GM21360 (cell line): ENCODE measurements around the gene PRLHR.

Source experiments
- ATAC-seq: cut with Tn5 transposase; IDR thresholded peaks from one replicate; pipeline ENCODE4 v1.9.1; 2021; ENCODE audit warnings: mild to moderate bottlenecking, moderate library complexity; ENCODE audit not compliant: unreplicated experiment

Gene PRLHR

DNA sequence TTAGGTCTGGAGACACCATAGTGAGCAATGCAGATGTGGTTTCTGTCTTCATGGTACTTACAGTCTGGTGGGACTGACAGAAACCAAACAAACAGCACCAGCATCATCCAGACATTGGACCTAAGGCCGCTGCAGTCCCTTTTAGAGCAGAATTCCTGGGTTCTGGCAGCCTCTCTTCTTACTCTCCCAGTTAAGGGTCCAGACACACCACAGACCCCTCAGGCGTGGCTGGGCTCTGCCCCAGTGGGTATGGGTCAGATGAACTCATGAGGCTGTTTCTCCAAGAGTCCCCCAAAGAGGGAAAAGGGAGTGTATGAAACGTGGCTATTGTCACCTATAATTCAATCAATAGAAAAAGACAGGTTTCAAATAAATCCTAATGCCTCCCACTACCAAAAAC, 31.3 kb downstream of the PRLHR start:
- no peak for ATAC-seq

- ATAC-seq, result no peak
Measured at GRCh38 chr10:118563373-118563890, 32.0 kb downstream of the PRLHR start.

GRCh38 chr10:118562851-118563250, 32.6 kb downstream of the PRLHR start:
- ATAC-seq, result no peak

GRCh38 chr10:118557946-118558345, 37.5 kb downstream of the PRLHR start:
- no peak for ATAC-seq

DNA sequence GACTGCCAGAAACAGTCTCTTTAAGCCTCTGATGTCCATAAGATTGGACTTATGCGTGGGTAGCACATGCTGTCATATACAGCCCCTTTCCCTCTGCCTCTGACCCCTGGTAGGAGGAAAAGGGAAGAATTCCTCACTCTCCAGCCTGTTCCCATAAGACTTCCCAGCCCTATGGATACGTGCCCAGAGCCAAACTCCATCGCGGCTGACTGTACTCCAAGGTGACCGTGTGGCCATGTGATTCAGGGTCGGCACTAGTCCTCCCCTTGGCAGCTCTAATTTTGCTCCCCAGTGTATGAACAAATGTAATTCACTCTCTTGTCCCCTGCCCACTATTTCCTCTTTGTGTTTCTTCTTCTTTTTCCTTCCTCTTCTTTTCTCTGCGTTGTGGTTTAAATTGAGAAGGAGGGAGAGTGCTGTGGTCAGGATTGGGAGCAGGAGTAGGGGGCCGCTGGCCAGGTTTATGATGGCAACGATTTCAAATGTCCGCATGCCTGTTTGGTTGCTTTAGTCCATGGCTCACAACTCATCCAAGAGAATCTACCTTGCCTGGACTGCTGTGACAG, 43.8 kb downstream of the PRLHR start:
- ATAC-seq, result no peak

GRCh38 chr10:118547282-118547681, 48.2 kb downstream of the PRLHR start:
- ATAC-seq, result no peak

- ATAC-seq, result no peak
Measured at GRCh38 chr10:118546479-118546878, 49.0 kb downstream of the PRLHR start.

GRCh38 chr10:118545381-118545780, 50.1 kb downstream of the PRLHR start:
- ATAC-seq, result no peak

DNA sequence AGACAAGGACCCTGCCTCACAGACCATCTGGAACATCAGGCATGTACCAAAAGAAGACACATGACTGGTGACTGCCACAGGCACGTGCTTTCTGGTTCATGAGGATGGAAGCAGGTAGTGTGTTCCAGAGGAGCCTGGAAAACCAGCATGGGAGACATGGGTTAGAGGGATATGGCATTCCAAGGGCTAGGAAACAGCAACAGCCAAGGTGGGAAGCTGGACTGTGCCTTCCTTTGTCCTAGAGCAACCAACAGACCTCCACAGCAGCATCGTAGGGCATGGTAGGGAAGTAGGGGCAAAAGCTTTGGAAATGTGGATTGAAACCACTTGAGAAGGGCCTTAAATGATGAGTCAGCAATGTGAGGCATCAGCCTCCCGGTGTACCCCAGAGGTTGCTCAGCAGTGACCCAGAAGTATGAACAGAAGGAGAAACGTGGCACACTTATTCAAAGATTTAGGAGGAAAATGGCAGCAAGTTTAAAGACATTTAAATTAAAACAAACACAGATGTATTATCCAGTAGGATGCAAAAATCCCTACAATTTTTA, 51.0 kb downstream of the PRLHR start:
- ATAC-seq, result no peak

- ATAC-seq, result peak; percentile 60
Measured at GRCh38 chr10:118543714-118544400, 51.6 kb downstream of the PRLHR start.

GRCh38 chr10:118542745-118543144, 52.7 kb downstream of the PRLHR start:
- no peak for ATAC-seq

DNA sequence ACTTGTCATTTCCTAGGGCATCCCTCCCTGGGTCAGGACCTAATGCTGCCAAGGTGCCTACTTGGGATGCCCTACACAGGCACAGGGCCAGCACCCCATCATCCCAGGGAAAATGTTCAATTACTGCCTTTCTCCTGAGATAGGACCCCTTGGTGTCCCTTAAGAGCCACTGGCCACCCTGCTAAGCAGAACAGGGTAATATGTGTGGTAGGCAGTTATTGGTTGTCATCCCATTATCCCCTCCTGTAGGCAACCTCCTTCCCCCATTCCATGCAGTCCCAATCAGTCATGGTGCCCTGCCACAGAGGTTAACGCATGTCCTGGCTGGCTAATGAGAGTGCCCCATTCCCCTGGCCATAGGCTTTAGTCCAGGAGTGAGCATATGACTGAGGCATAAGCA, 53.2 kb downstream of the PRLHR start:
- no peak for ATAC-seq

- no peak for ATAC-seq
Measured at GRCh38 chr10:118541718-118542117, 53.7 kb downstream of the PRLHR start.
